HEK293 (cell line): ENCODE measurements around the gene TMEM213.

Source experiments
- CTCF ChIP-seq: fragments of 450-650 bp; formaldehyde crosslinking; IDR thresholded peaks from 2 replicates; pipeline ENCODE4 v1.5.1; 2016; ENCODE audit warnings: missing biosample characterization, missing genetic modification characterization
- PATZ1 ChIP-seq: fragments of 450-650 bp; formaldehyde crosslinking; IDR thresholded peaks from 2 replicates; pipeline ENCODE4 v1.5.1; 2016; ENCODE audit warnings: missing biosample characterization, missing genetic modification characterization
- PRDM6 ChIP-seq: fragments of 450-650 bp; formaldehyde crosslinking; IDR thresholded peaks from 2 replicates; pipeline ENCODE4 v1.5.1; 2017; ENCODE audit warnings: missing biosample characterization, missing genetic modification characterization
- ZBTB17 ChIP-seq: fragments of 450-650 bp; formaldehyde crosslinking; IDR thresholded peaks from 2 replicates; pipeline ENCODE4 v1.5.1; 2016; ENCODE audit warnings: missing biosample characterization, missing genetic modification characterization
- ZNF24 ChIP-seq: fragments of 450-650 bp; formaldehyde crosslinking; IDR thresholded peaks from 2 replicates; pipeline ENCODE4 v1.5.1; 2016; ENCODE audit warnings: missing biosample characterization, missing genetic modification characterization
- ZNF449 ChIP-seq: fragments of 450-650 bp; formaldehyde crosslinking; IDR thresholded peaks from 2 replicates; pipeline ENCODE4 v1.5.1; 2017; ENCODE audit warnings: missing biosample characterization, mild to moderate bottlenecking, missing genetic modification characterization, moderate library complexity
- ZNF596 ChIP-seq: fragments of 450-650 bp; IDR thresholded peaks from 2 replicates; pipeline ENCODE4 v1.5.0; 2018; ENCODE audit warnings: missing biosample characterization, mild to moderate bottlenecking, missing genetic modification characterization, moderate library complexity
- ZNF624 ChIP-seq: fragments of 450-650 bp; formaldehyde crosslinking; IDR thresholded peaks from 2 replicates; pipeline ENCODE4 v1.5.1; 2017; ENCODE audit warnings: missing biosample characterization, missing genetic modification characterization
- ZNF654 ChIP-seq: fragments of 450-650 bp; formaldehyde crosslinking; IDR thresholded peaks from 2 replicates; pipeline ENCODE4 v1.5.1; 2016; ENCODE audit warnings: low read depth, missing biosample characterization, missing genetic modification characterization

- TF ChIP-seq CTCF, result no peak
- no peak for TF ChIP-seq PRDM6 (tag by site-specific recombination)
- no peak for TF ChIP-seq ZBTB17
- TF ChIP-seq ZNF654 (tag by site-specific recombination), result no peak
- TF ChIP-seq ZNF624, result no peak
- TF ChIP-seq ZNF596 (tag by site-specific recombination), result no peak
- TF ChIP-seq ZNF449 (tag by site-specific recombination), result no peak
- no peak for TF ChIP-seq ZNF24
- TF ChIP-seq PATZ1 (tag by site-specific recombination), result no peak
Observed at GRCh38 chr7:138842111-138842510, 44.3 kb downstream of the TMEM213 start.
